HG03066 (cell line): ENCODE data around the gene MYOD1.

ENCODE experiments used
- ATAC-seq: cut with Tn5 transposase; IDR thresholded peaks from one replicate; pipeline ENCODE4 v1.9.1; 2021; ENCODE audit warnings: low read depth; ENCODE audit not compliant: unreplicated experiment

Gene MYOD1

GRCh38 chr11:17719028-17719937 is at the start of gene MYOD1:
TSS of gene MYOD1 (plus strand) at chr11:17719571. CDS start at chr11:17719783, 212 bp downstream.
- no peak for ATAC-seq

- no peak for ATAC-seq
Measured at GRCh38 chr11:17672469-17672868, 46.9 kb upstream of the MYOD1 start.

GRCh38 chr11:17673951-17674350 is 45.4 kb upstream of the MYOD1 start:
- ATAC-seq = no peak

GRCh38 chr11:17682848-17683247 is 36.5 kb upstream of the MYOD1 start:
- no peak for ATAC-seq

GRCh38 chr11:17683377-17684161 is 35.8 kb upstream of the MYOD1 start:
- ATAC-seq = no peak

GRCh38 chr11:17684550-17684949 is 34.8 kb upstream of the MYOD1 start:
- no peak for ATAC-seq

- ATAC-seq = no peak
Measured at GRCh38 chr11:17686231-17686980, 33.0 kb upstream of the MYOD1 start.

- ATAC-seq = no peak
Measured at GRCh38 chr11:17687946-17688670, 31.3 kb upstream of the MYOD1 start.

GRCh38 chr11:17691550-17691949 is 27.8 kb upstream of the MYOD1 start:
- no peak for ATAC-seq

GRCh38 chr11:17691976-17692375 is 27.4 kb upstream of the MYOD1 start:
- no peak for ATAC-seq

GRCh38 chr11:17692931-17693330 is 26.4 kb upstream of the MYOD1 start:
- ATAC-seq = no peak

GRCh38 chr11:17693531-17693930 is 25.8 kb upstream of the MYOD1 start:
- no peak for ATAC-seq

GRCh38 chr11:17694494-17695110 is 24.8 kb upstream of the MYOD1 start:
- ATAC-seq = no peak

GRCh38 chr11:17695454-17696441 is 23.6 kb upstream of the MYOD1 start:
- no peak for ATAC-seq

- no peak for ATAC-seq
Measured at GRCh38 chr11:17696741-17697140, 22.6 kb upstream of the MYOD1 start.

- no peak for ATAC-seq
Measured at GRCh38 chr11:17697175-17697949, 22.0 kb upstream of the MYOD1 start.

GRCh38 chr11:17699147-17700114 is 19.9 kb upstream of the MYOD1 start:
- no peak for ATAC-seq
